Measurements from ENCODE around the gene POR.

The POR gene

GRCh38 chr7:75991531-75992082 lies 76.7 kb downstream of the POR start:
- H3K9me3 ChIP-seq (ENCODE audit: control insufficient read depth, low read length), result no peaks in the 10 kb centered on the region
- 93 to 94% methylated on average over 9 of the region's 9 CpGs for WGBS, 2 experiments
- H3K36me3 ChIP-seq (ENCODE audit: control insufficient read depth, insufficient read depth, low read length), result peaks cover 8% of the 10 kb centered on the region
- H3K4me3 ChIP-seq (ENCODE audit: insufficient read depth, low read depth, low read length), result no peak overlapping the region
- no peak overlapping the region for H3K27ac ChIP-seq (ENCODE audit: insufficient read depth, low read depth, low read length, poor library complexity, severe bottlenecking)
- H3K4me1 ChIP-seq (ENCODE audit: control insufficient read depth, insufficient read depth, low read length), result peaks cover 36% of the 10 kb centered on the region
- H3K27me3 ChIP-seq (ENCODE audit: control insufficient read depth, insufficient read depth, low read length, poor library complexity, severe bottlenecking), result no peaks in the 10 kb centered on the region

GRCh38 chr7:75992083-75992755 lies 77.3 kb downstream of the POR start:
- Histone ChIP-seq H3K27me3 (ENCODE audit: control insufficient read depth, insufficient read depth, low read length, poor library complexity, severe bottlenecking) (no peaks in the 10 kb centered on the region), H3K36me3 (ENCODE audit: control insufficient read depth, insufficient read depth, low read length) (peaks cover 8% of the 10 kb centered on the region), H3K27ac (ENCODE audit: insufficient read depth, low read depth, low read length, poor library complexity, severe bottlenecking) (no peak overlapping the region), H3K4me3 (ENCODE audit: insufficient read depth, low read depth, low read length) (no peak overlapping the region), H3K9me3 (ENCODE audit: control insufficient read depth, low read length) (no peaks in the 10 kb centered on the region), H3K4me1 (ENCODE audit: control insufficient read depth, insufficient read depth, low read length) (peaks cover 36% of the 10 kb centered on the region)
- 90 to 91% methylated on average over 20 of the region's 20 CpGs for WGBS, 2 experiments

DNA sequence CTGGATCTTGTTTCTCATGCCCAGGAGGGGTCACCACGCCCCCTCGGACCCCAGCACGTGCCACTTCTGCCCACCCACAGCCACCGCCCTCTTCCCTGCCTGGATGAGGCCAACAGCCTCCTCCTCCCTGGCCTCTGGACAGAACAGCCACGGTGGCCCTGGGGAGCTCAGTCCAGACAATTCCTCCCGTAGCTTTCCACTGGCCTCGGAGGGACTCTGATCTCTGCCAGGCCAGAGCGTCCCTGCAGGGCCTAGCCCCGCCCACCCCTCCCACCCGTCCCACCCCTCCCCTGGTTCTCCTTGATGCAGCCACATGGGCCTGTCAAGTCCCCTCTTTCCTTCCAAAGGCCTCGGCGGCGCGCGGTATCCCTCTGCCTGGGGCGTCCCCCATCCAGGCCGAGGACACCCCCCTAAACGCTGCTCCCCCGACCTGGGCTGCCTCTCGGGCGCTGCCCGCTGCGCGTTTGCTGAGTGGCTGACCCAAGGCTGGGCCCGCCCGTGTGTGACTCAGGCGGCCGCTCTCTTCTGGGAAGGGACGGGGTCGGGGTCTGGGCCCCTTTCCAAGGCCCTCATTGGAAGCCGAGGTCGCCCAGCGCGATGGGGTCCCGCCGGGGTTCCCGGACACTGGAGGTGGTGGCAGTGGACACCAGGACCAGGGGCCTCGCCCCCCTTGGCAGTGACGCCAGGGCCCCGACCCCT lies 78.9 kb downstream of the POR start:
- Histone ChIP-seq H3K9me3 (ENCODE audit: control insufficient read depth, low read length) (no peaks in the 10 kb centered on the region), H3K36me3 (ENCODE audit: control insufficient read depth, insufficient read depth, low read length) (no peaks in the 10 kb centered on the region), H3K4me1 (ENCODE audit: control insufficient read depth, insufficient read depth, low read length) (peaks cover 36% of the 10 kb centered on the region), H3K4me3 (ENCODE audit: insufficient read depth, low read depth, low read length) (peak overlapping the region; percentile 60), H3K27ac (ENCODE audit: insufficient read depth, low read depth, low read length, poor library complexity, severe bottlenecking) (peak overlapping the region; percentile 59), H3K27me3 (ENCODE audit: control insufficient read depth, insufficient read depth, low read length, poor library complexity, severe bottlenecking) (no peaks in the 10 kb centered on the region)
- 2% methylated on average over 39 of the region's 40 CpGs for WGBS, 2 experiments

- Histone ChIP-seq H3K4me1 (ENCODE audit: control insufficient read depth, insufficient read depth, low read length) (peaks cover 32% of the 10 kb centered on the region), H3K27ac (ENCODE audit: insufficient read depth, low read depth, low read length, poor library complexity, severe bottlenecking) (peak within 1 kb of the TSS; percentile 59), H3K4me3 (ENCODE audit: insufficient read depth, low read depth, low read length) (peak within 1 kb of the TSS; percentile 60), H3K27me3 (ENCODE audit: control insufficient read depth, insufficient read depth, low read length, poor library complexity, severe bottlenecking) (no peaks in the 10 kb centered on the region), H3K36me3 (ENCODE audit: control insufficient read depth, insufficient read depth, low read length) (no peaks in the 10 kb centered on the region), H3K9me3 (ENCODE audit: control insufficient read depth, low read length) (no peaks in the 10 kb centered on the region)
- WGBS, 2 experiments, result 4 to 5% methylated on average over 51 of the region's 51 CpGs
Observed at GRCh38 chr7:75994388-75995051, 79.6 kb downstream of the POR start, which contains the start of gene TMEM120A. Gene TMEM120A, minus strand, starts transcription at chr7:75994595. Its CDS starts 25 bp downstream, at chr7:75994570.

GRCh38 chr7:75995052-75995471 lies 80.1 kb downstream of the POR start:
- peak overlapping the region; percentile 31 for H3K27ac ChIP-seq (ENCODE audit: insufficient read depth, low read depth, low read length, poor library complexity, severe bottlenecking)

DNA sequence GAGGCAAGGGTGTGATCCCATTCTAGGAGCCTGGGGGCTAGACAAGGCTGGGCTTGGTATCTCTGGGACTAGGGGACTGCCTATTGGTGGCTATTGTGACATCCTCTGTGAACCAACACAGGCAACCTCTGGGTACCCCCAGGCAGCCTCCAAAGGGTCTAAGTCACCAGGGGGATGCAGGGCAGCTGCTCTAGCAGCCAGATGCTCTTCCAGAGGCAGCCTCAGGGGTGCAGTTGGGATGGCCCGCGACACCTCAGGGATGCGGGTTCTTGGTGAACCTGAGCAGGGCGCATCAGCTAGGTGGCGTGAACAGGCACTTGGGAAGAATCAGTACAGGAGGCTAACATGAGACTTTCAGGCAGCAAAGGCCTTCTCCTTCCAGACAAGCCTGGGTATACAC lies 81.0 kb downstream of the POR start:
- Histone ChIP-seq H3K4me1 (ENCODE audit: control insufficient read depth, insufficient read depth, low read length) (peaks cover 18% of the 10 kb centered on the region), H3K9me3 (ENCODE audit: control insufficient read depth, low read length) (no peaks in the 10 kb centered on the region), H3K4me3 (ENCODE audit: insufficient read depth, low read depth, low read length) (no peak overlapping the region), H3K36me3 (ENCODE audit: control insufficient read depth, insufficient read depth, low read length) (no peaks in the 10 kb centered on the region), H3K27ac (ENCODE audit: insufficient read depth, low read depth, low read length, poor library complexity, severe bottlenecking) (no peak overlapping the region), H3K27me3 (ENCODE audit: control insufficient read depth, insufficient read depth, low read length, poor library complexity, severe bottlenecking) (no peaks in the 10 kb centered on the region)
- WGBS, 2 experiments, result 95 to 96% methylated on average over 5 of the region's 5 CpGs

More at GRCh38 chr7:75995052-75995471, 80.1 kb downstream of the POR start:
- Histone ChIP-seq H3K27me3 (ENCODE audit: control insufficient read depth, insufficient read depth, low read length, poor library complexity, severe bottlenecking) (no peaks in the 10 kb centered on the region), H3K4me1 (ENCODE audit: control insufficient read depth, insufficient read depth, low read length) (peaks cover 28% of the 10 kb centered on the region), H3K36me3 (ENCODE audit: control insufficient read depth, insufficient read depth, low read length) (no peaks in the 10 kb centered on the region), H3K4me3 (ENCODE audit: insufficient read depth, low read depth, low read length) (peak overlapping the region; percentile 60), H3K9me3 (ENCODE audit: control insufficient read depth, low read length) (no peaks in the 10 kb centered on the region)
- WGBS, 2 experiments, result 61 to 66% methylated on average over 11 of the region's 11 CpGs

DNA sequence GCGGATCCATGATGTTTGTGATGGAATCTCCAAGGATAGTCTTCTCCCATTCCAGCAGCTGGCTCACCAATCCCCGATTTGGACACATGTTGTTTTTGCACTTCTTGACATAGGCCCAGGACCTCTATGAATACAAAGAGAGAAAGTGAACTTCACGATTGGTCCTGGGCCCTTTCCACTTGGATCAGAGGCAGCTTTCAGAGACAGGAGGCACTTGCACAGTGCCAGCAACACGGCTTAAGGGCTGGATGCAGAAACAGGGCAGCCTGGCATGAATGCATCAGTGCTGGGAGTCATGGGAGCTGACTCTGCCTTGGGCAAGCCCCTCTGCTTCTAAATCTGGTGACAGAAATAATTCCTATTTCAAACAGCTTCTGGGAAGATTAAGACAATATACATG lies 81.5 kb downstream of the POR start:
- Histone ChIP-seq H3K27me3 (ENCODE audit: control insufficient read depth, insufficient read depth, low read length, poor library complexity, severe bottlenecking) (no peaks in the 10 kb centered on the region), H3K4me3 (ENCODE audit: insufficient read depth, low read depth, low read length) (no peak overlapping the region), H3K36me3 (ENCODE audit: control insufficient read depth, insufficient read depth, low read length) (no peaks in the 10 kb centered on the region), H3K9me3 (ENCODE audit: control insufficient read depth, low read length) (no peaks in the 10 kb centered on the region), H3K27ac (ENCODE audit: insufficient read depth, low read depth, low read length, poor library complexity, severe bottlenecking) (no peak overlapping the region), H3K4me1 (ENCODE audit: control insufficient read depth, insufficient read depth, low read length) (peaks cover 15% of the 10 kb centered on the region)
- 93 to 98% methylated on average over 4 of the region's 4 CpGs for WGBS, 2 experiments

DNA sequence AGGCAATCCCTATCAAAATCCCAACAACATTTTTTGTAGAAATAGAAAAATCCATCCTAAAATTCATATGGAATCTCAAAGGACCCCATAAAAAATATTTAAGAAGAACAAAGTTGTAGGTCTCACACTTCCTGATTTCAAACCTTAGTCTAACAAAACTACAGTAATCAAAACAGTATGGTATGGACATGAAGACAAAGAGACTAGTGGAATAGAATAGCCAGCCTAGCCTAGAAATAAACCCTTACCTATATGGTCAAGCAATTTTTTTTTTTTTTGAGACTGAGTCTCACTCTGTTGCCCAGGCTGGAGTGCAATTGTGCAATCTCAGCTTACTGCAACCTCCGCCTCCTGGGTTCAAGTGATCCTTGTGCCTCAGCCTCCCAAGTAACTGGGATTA lies 83.1 kb downstream of the POR start:
- H3K9me3 ChIP-seq (ENCODE audit: control insufficient read depth, low read length), result no peaks in the 10 kb centered on the region
- H3K27ac ChIP-seq (ENCODE audit: insufficient read depth, low read depth, low read length, poor library complexity, severe bottlenecking), result no peak overlapping the region
- no peaks in the 10 kb centered on the region for H3K36me3 ChIP-seq (ENCODE audit: control insufficient read depth, insufficient read depth, low read length)
- peaks cover 6% of the 10 kb centered on the region for H3K4me1 ChIP-seq (ENCODE audit: control insufficient read depth, insufficient read depth, low read length)
- H3K27me3 ChIP-seq (ENCODE audit: control insufficient read depth, insufficient read depth, low read length, poor library complexity, severe bottlenecking), result no peaks in the 10 kb centered on the region
- WGBS, 2 experiments, result 88 to 92% methylated on average over 1 of the region's 1 CpG
- no peak overlapping the region for H3K4me3 ChIP-seq (ENCODE audit: insufficient read depth, low read depth, low read length)

GRCh38 chr7:76000566-76000965 lies 85.6 kb downstream of the POR start:
- Histone ChIP-seq H3K4me1 (ENCODE audit: control insufficient read depth, insufficient read depth, low read length) (no peaks in the 10 kb centered on the region), H3K4me3 (ENCODE audit: insufficient read depth, low read depth, low read length) (no peak overlapping the region), H3K36me3 (ENCODE audit: control insufficient read depth, insufficient read depth, low read length) (peaks cover 8% of the 10 kb centered on the region), H3K27me3 (ENCODE audit: control insufficient read depth, insufficient read depth, low read length, poor library complexity, severe bottlenecking) (no peaks in the 10 kb centered on the region), H3K27ac (ENCODE audit: insufficient read depth, low read depth, low read length, poor library complexity, severe bottlenecking) (no peak overlapping the region), H3K9me3 (ENCODE audit: control insufficient read depth, low read length) (no peaks in the 10 kb centered on the region)
- 93 to 95% methylated on average over 11 of the region's 11 CpGs for WGBS, 2 experiments

DNA sequence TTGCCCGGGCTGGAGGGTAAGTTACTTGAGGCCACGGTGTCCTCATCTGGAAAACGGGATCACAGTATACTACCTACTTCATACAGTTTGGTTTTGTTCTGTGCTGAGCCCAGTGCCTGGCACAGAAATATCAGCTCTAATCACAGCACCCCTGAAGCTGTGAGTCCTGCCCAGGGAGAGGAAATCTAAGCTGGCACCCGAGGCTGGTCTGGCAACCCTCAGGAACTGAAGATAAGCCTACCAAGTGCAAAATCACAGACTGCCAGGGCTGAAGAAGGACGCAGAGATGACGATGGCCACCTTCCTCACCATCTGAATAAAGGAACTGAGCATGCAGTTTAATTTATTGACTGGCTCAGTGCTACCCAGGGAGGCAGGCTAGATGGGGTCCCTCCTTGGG lies 87.2 kb downstream of the POR start:
- Histone ChIP-seq H3K4me1 (ENCODE audit: control insufficient read depth, insufficient read depth, low read length) (no peaks in the 10 kb centered on the region), H3K27ac (ENCODE audit: insufficient read depth, low read depth, low read length, poor library complexity, severe bottlenecking) (no peak overlapping the region), H3K36me3 (ENCODE audit: control insufficient read depth, insufficient read depth, low read length) (peaks cover 8% of the 10 kb centered on the region), H3K9me3 (ENCODE audit: control insufficient read depth, low read length) (no peaks in the 10 kb centered on the region), H3K27me3 (ENCODE audit: control insufficient read depth, insufficient read depth, low read length, poor library complexity, severe bottlenecking) (no peaks in the 10 kb centered on the region), H3K4me3 (ENCODE audit: insufficient read depth, low read depth, low read length) (no peak overlapping the region)
- WGBS, 2 experiments, result 90 to 93% methylated on average over 6 of the region's 6 CpGs
